H9 (cell line): ENCODE measurements around the gene ERN1. TPM values are rescaled to one million over a fixed set of nuclear protein-coding genes. Genes with fewer than 3 reads are reported as not detected.

Experiments
- DNase-seq: peaks from one replicate; pipeline ENCODE4 v3.0.0-alpha.2; 2017
- H2AFZ ChIP-seq: one replicate; pipeline ENCODE4 v1.6.1; 2013; ENCODE audit warnings: mild to moderate bottlenecking, low read length, control low read depth, moderate library complexity
- H2AK5ac ChIP-seq: 2 replicates; pipeline ENCODE4 v1.6.1; 2013; ENCODE audit warnings: low read length, control low read depth, mixed read lengths; ENCODE audit not compliant: insufficient read length
- H2BK120ac ChIP-seq: one replicate; pipeline ENCODE4 v1.6.1; 2013; ENCODE audit warnings: low read depth, mild to moderate bottlenecking, low read length, control low read depth, inconsistent platforms; ENCODE audit not compliant: poor library complexity, severe bottlenecking
- H2BK12ac ChIP-seq: 2 replicates; pipeline ENCODE4 v1.6.1; 2013; ENCODE audit warnings: low read length, control low read depth, mixed read lengths, low read depth; ENCODE audit not compliant: insufficient read length
- H2BK15ac ChIP-seq: 2 replicates; pipeline ENCODE4 v1.6.1; 2013; ENCODE audit warnings: low read depth, low read length, control low read depth
- H2BK20ac ChIP-seq: one replicate; pipeline ENCODE4 v1.6.1; 2013; ENCODE audit warnings: low read depth, mild to moderate bottlenecking, low read length, control low read depth, inconsistent platforms; ENCODE audit not compliant: poor library complexity, severe bottlenecking
- H2BK5ac ChIP-seq: 2 replicates; pipeline ENCODE4 v1.6.1; 2013; ENCODE audit warnings: low read length, control low read depth, mixed read lengths; ENCODE audit not compliant: insufficient read length
- H3K14ac ChIP-seq: 2 replicates; pipeline ENCODE4 v1.6.1; 2013; ENCODE audit warnings: low read length, control low read depth; ENCODE audit not compliant: insufficient read depth
- H3K18ac ChIP-seq: 2 replicates; pipeline ENCODE4 v1.6.1; 2013; ENCODE audit warnings: low read depth, mild to moderate bottlenecking, mixed read lengths, low read length, control low read depth; ENCODE audit not compliant: insufficient read length
- H3K23ac ChIP-seq: 2 replicates; pipeline ENCODE4 v1.6.1; 2013; ENCODE audit warnings: low read length, control low read depth, mixed read lengths, low read depth; ENCODE audit not compliant: insufficient read length
- H3K23me2 ChIP-seq: 2 replicates; pipeline ENCODE4 v1.6.1; 2013; ENCODE audit warnings: low read depth, mild to moderate bottlenecking, mixed read lengths, low read length, control low read depth; ENCODE audit not compliant: insufficient read length, poor library complexity, severe bottlenecking
- H3K27ac ChIP-seq: 2 replicates; pipeline ENCODE4 v1.5.1; 2013; ENCODE audit warnings: low read length, control low read depth, mixed read lengths, low read depth; ENCODE audit not compliant: insufficient read length
- H3K27me3 ChIP-seq: 2 replicates; pipeline ENCODE4 v1.6.1; 2013; ENCODE audit warnings: low read length, control low read depth, inconsistent platforms; ENCODE audit not compliant: insufficient read depth
- H3K4ac ChIP-seq: 2 replicates; pipeline ENCODE4 v1.6.1; 2013; ENCODE audit warnings: low read depth, mild to moderate bottlenecking, control low read depth, inconsistent platforms, low read length, moderate library complexity
- H3K4me1 ChIP-seq: 2 replicates; pipeline ENCODE4 v1.6.1; 2013; ENCODE audit warnings: low read length, control low read depth, inconsistent platforms; ENCODE audit not compliant: insufficient read depth
- H3K4me2 ChIP-seq: 2 replicates; pipeline ENCODE4 v1.6.1; 2013; ENCODE audit warnings: low read length, control low read depth, mixed read lengths; ENCODE audit not compliant: insufficient read length, insufficient read depth
- H3K56ac ChIP-seq: 2 replicates; pipeline ENCODE4 v1.6.1; 2013; ENCODE audit warnings: low read depth, mild to moderate bottlenecking, mixed read lengths, low read length, control low read depth; ENCODE audit not compliant: insufficient read length
- H3K79me1 ChIP-seq: 2 replicates; pipeline ENCODE4 v1.6.1; 2013; ENCODE audit warnings: low read depth, mild to moderate bottlenecking, moderate library complexity, low read length, control low read depth, inconsistent platforms; ENCODE audit not compliant: insufficient read depth, poor library complexity, severe bottlenecking
- H3K79me2 ChIP-seq: 2 replicates; pipeline ENCODE4 v1.6.1; 2013; ENCODE audit warnings: low read length, control low read depth, inconsistent platforms; ENCODE audit not compliant: insufficient read depth
- H3K9ac ChIP-seq: 2 replicates; pipeline ENCODE4 v1.6.1; 2013; ENCODE audit warnings: low read length, control low read depth, mixed read lengths; ENCODE audit not compliant: insufficient read length; ENCODE audit errors: extremely low read depth
- H3K9me3 ChIP-seq: one replicate; pipeline ENCODE4 v1.6.1; 2013; ENCODE audit warnings: low read depth, low read length, inconsistent platforms; ENCODE audit not compliant: control insufficient read depth
- H3T11ph ChIP-seq: one replicate; pipeline ENCODE4 v1.6.1; 2013; ENCODE audit warnings: mild to moderate bottlenecking, low read length, control low read depth, inconsistent platforms
- H4K20me1 ChIP-seq: one replicate; pipeline ENCODE4 v1.6.1; 2013; ENCODE audit not compliant: control insufficient read depth, insufficient read length, insufficient read depth
- H4K5ac ChIP-seq: 2 replicates; pipeline ENCODE4 v1.6.1; 2013; ENCODE audit warnings: low read depth, mild to moderate bottlenecking, mixed read lengths, low read length, control low read depth; ENCODE audit not compliant: insufficient read length
- H4K8ac ChIP-seq: replicated peaks from 2 replicates; pipeline ENCODE4 v1.6.1; 2013; ENCODE audit warnings: low read length, control low read depth, mixed read lengths, low read depth; ENCODE audit not compliant: insufficient read length
- H4K91ac ChIP-seq: 2 replicates; pipeline ENCODE4 v1.6.1; 2013; ENCODE audit warnings: low read depth, mild to moderate bottlenecking, moderate library complexity, mixed read lengths, low read length, control low read depth; ENCODE audit not compliant: insufficient read length
- H3K27ac Mint-ChIP-seq, 3 experiments: 2 replicates in 2 of 3; 3 replicates in 1 of 3; pipeline ENCODE4 v1.8.0; 2020 to 2021; ENCODE audit warnings: mixed read lengths in 3 of 3, mild to moderate bottlenecking in 1 of 3, moderate library complexity in 1 of 3
- H3K27me3 Mint-ChIP-seq: 2 replicates; pipeline ENCODE4 v1.8.0; 2021; ENCODE audit warnings: low read depth, mild to moderate bottlenecking, moderate library complexity, mixed read lengths
- H3K36me3 Mint-ChIP-seq, 3 experiments: 2 replicates in 2 of 3; 3 replicates in 1 of 3; pipeline ENCODE4 v1.8.0; 2020 to 2021; ENCODE audit warnings: low read depth in 3 of 3, mixed read lengths in 3 of 3; ENCODE audit not compliant: insufficient read depth in 1 of 3
- H3K4me1 Mint-ChIP-seq, 2 experiments: 2 replicates each; pipeline ENCODE4 v1.8.0; 2020; ENCODE audit warnings: mixed read lengths in 2 of 2
- H3K4me3 Mint-ChIP-seq, 2 experiments: 2 replicates in 1 of 2; 3 replicates in 1 of 2; pipeline ENCODE4 v1.8.0; 2020 to 2021; ENCODE audit warnings: mild to moderate bottlenecking in 2 of 2, mixed read lengths in 2 of 2, moderate library complexity in 1 of 2
- H3K9me3 Mint-ChIP-seq, 2 experiments: 2 replicates in 1 of 2; 3 replicates in 1 of 2; pipeline ENCODE4 v1.8.0; 2020; ENCODE audit warnings: mild to moderate bottlenecking in 2 of 2, mixed read lengths in 2 of 2, moderate library complexity in 1 of 2
- CTCF ChIP-seq: fragments of 200-600 bp; sonication (generic); conservative IDR thresholded peaks from 3 replicates; pipeline ENCODE4 v1.8.0; 2021; ENCODE audit warnings: antibody characterized with exemption, mild to moderate bottlenecking
- WGBS: extraction: QIAGEN DNeasy Blood & Tissue Kit; methylation state at CpG from one replicate; pipeline ENCODE4 v1.1.7; 2013; ENCODE audit warnings: missing lambda C conversion rate, low lambda C conversion rate, mixed read lengths; ENCODE audit not compliant: insufficient read length; ENCODE audit errors: extremely low coverage; 5-methylcytosine and 5-hydroxymethylcytosine counted together
- total RNA-seq: library from RNA; stranded (reverse); gene quantifications from 2 replicates; pipeline ENCODE4 v1.2.1, GENCODE V29; 2021

The ERN1 gene
- total RNA-seq, 1 experiment from 2014 or later, result 5.0 TPM

GRCh38 chr17:64028874-64029464 lies 101.0 kb downstream of the ERN1 start:
- H3K23ac ChIP-seq, result no peak overlapping the region
- no peak overlapping the region for H4K5ac ChIP-seq
- no peak overlapping the region for H4K91ac ChIP-seq
- H3K4me3 Mint-ChIP-seq, result no peak overlapping the region
- H3K4me2 ChIP-seq, result no peak overlapping the region
- H2AFZ ChIP-seq, result no peak overlapping the region
- H2AK5ac ChIP-seq, result no peak overlapping the region
- H3K9me3 ChIP-seq, result no peaks in the 10 kb centered on the region
- no peaks in the 10 kb centered on the region for H3K79me2 ChIP-seq
- peak; percentile 87 for TF ChIP-seq CTCF
- H3K4me1 ChIP-seq, result no peaks in the 10 kb centered on the region
- WGBS, result no CpG with 5 or more reads among the region's 3 CpGs
- no peak overlapping the region for H3K4ac ChIP-seq
- no peak overlapping the region for H3K14ac ChIP-seq
- no peak overlapping the region for H3K9ac ChIP-seq
- H3K27me3 Mint-ChIP-seq, result peaks cover 9% of the 10 kb centered on the region
- H3K79me1 ChIP-seq, result no peaks in the 10 kb centered on the region
- H2BK5ac ChIP-seq, result no peak overlapping the region
- no peak overlapping the region for H3T11ph ChIP-seq
- H3K4me1 Mint-ChIP-seq, result peaks cover 3% of the 10 kb centered on the region in 2 experiments; a peak in 2 of 4 replicates
- no peak overlapping the region for H2BK20ac ChIP-seq
- no peak overlapping the region for H3K18ac ChIP-seq
- H2BK120ac ChIP-seq, result no peak overlapping the region
- DNase-seq, result peak; percentile 76
- H3K27me3 ChIP-seq, result no peaks in the 10 kb centered on the region
- no peaks in the 10 kb centered on the region for H4K20me1 ChIP-seq
- H3K36me3 Mint-ChIP-seq, result no peaks in the 10 kb centered on the region
- H2BK12ac ChIP-seq, result no peak overlapping the region
- no peaks in the 10 kb centered on the region for H3K23me2 ChIP-seq
- no peak overlapping the region for H3K56ac ChIP-seq
- no peak overlapping the region for H2BK15ac ChIP-seq
- H3K27ac Mint-ChIP-seq, result no peak overlapping the region
- no peaks in the 10 kb centered on the region; a peak in 1 of 5 replicates for H3K9me3 Mint-ChIP-seq
- H4K8ac ChIP-seq, result no peak overlapping the region
- no peak overlapping the region for H3K27ac ChIP-seq
